Cardiac muscle cell (in vitro differentiated cells and primary cell): ENCODE measurements around the gene NRP1. TPM values are rescaled to one million over a fixed set of nuclear protein-coding genes. Genes with fewer than 3 reads are reported as not detected.
"Not testable (repeated sequence)": the region's sequence is repeated elsewhere in the genome, so short reads cannot be mapped to it uniquely, and the experiment has no call there.

Source experiments
- DNase-seq, 2 donors: peaks; one replicate each; pipeline versions ENCODE4 v3.0.0 to v3.0.0-alpha.2; 2010 to 2017; ENCODE audit warnings: low read depth in 1 of 2, low spot score in 1 of 2
- H3K27ac ChIP-seq: fragments of 200-600 bp; sonication (generic); 2 replicates; pipeline ENCODE4 v1.5.1; 2016
- H3K27me3 ChIP-seq: fragments of 200-600 bp; sonication (generic); 2 replicates; pipeline ENCODE4 v1.6.0; 2016; ENCODE audit warnings: control low read depth
- H3K36me3 ChIP-seq: fragments of 200-600 bp; sonication (generic); 2 replicates; pipeline ENCODE4 v1.5.1; 2016; ENCODE audit warnings: control low read depth
- H3K4me1 ChIP-seq: fragments of 200-600 bp; sonication (generic); 2 replicates; pipeline ENCODE4 v1.8.1; 2017; ENCODE audit warnings: low read depth, mild to moderate bottlenecking, mixed run types
- H3K4me3 ChIP-seq: fragments of 200-600 bp; sonication (generic); 2 replicates; pipeline ENCODE4 v1.5.1; 2016; ENCODE audit warnings: mild to moderate bottlenecking
- H3K9me3 ChIP-seq: fragments of 200-600 bp; sonication (generic); 2 replicates; pipeline ENCODE4 v1.5.1; 2017; ENCODE audit warnings: low read depth, mild to moderate bottlenecking, control low read depth
- polyA plus RNA-seq: library from polyadenylated mRNA; unstranded; fragments of >200 nt; fragmentation: Nextera tagmentation; extraction: Ambion mirVana; gene quantifications from 2 replicates; pipeline ENCODE4 v1.2.1, GENCODE V29; 2016
- total RNA-seq: library from RNA; depleted of rRNA; stranded (reverse); fragments of >200 nt; gene quantifications from 2 replicates; pipeline ENCODE4 v1.2.3, GENCODE V29; 2016
- TF ChIP-seq, protein P1 (sequence below): IDR thresholded peaks from 2 replicates; pipeline ENCODE4 v1.5.1; 2012; ENCODE audit warnings: low read depth, mild to moderate bottlenecking, low read length

The NRP1 gene
- total and polyA plus RNA-seq, 2 experiments from 2014 or later = 145 to 327 TPM

DNA sequence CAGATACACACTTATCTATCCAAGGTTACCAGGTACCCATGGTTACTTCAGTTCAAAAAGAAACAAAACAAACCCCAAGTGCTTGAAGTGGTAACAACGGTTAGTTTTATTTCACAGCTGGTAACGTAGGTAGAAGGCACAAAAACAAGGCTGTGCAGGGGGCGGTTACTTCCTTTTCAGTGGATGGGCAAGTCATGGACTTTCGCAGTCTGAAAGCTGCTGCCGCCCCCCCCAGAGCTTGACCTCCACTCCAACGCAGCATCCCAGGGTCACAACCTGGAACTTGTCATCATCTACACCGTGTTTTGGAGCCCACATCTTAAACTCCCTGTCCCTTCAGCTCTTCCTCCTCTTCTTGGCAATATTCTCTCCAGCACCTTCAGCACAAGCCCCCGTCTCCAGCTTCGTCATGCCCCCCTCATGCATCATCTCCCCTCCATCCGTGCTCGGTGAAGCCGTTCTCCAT is 195.3 kb downstream of the NRP1 start:
- TF ChIP-seq, protein P1, sequence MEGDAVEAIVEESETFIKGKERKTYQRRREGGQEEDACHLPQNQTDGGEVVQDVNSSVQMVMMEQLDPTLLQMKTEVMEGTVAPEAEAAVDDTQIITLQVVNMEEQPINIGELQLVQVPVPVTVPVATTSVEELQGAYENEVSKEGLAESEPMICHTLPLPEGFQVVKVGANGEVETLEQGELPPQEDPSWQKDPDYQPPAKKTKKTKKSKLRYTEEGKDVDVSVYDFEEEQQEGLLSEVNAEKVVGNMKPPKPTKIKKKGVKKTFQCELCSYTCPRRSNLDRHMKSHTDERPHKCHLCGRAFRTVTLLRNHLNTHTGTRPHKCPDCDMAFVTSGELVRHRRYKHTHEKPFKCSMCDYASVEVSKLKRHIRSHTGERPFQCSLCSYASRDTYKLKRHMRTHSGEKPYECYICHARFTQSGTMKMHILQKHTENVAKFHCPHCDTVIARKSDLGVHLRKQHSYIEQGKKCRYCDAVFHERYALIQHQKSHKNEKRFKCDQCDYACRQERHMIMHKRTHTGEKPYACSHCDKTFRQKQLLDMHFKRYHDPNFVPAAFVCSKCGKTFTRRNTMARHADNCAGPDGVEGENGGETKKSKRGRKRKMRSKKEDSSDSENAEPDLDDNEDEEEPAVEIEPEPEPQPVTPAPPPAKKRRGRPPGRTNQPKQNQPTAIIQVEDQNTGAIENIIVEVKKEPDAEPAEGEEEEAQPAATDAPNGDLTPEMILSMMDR = no peak

DNA sequence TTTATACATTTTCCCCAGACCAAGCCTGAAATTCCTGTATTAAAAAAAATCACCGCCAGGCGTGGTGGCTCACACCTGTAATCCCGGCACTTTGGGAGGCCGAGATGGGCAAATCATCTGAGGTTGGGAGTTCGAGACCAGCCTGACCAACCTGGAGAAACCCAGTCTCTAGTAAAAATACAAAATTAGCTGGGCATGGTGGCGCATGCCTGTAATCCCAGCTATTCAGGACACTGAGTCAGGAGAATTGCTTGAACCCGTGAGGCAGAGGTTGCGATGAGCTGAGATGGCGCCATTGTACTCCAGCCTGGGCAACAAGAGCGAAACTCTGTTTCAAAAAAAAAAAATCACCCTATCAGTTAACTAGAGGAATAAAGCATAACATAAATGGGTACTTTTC is 195.8 kb downstream of the NRP1 start:
- H3K27ac ChIP-seq, H3K9me3 ChIP-seq, DNase-seq, H3K27me3 ChIP-seq, H3K4me1 ChIP-seq, H3K4me3 ChIP-seq, H3K36me3 ChIP-seq: not testable (repeated sequence)

More for the DNA sequence above, 195.3 kb downstream of the NRP1 start:
- no peak for DNase-seq
- Histone ChIP-seq H3K4me1 (no peaks in the 10 kb centered on the region), H3K4me3 (no peak overlapping the region), H3K36me3 (no peaks in the 10 kb centered on the region), H3K9me3 (no peaks in the 10 kb centered on the region), H3K27me3 (no peaks in the 10 kb centered on the region), H3K27ac (no peak overlapping the region)

DNA sequence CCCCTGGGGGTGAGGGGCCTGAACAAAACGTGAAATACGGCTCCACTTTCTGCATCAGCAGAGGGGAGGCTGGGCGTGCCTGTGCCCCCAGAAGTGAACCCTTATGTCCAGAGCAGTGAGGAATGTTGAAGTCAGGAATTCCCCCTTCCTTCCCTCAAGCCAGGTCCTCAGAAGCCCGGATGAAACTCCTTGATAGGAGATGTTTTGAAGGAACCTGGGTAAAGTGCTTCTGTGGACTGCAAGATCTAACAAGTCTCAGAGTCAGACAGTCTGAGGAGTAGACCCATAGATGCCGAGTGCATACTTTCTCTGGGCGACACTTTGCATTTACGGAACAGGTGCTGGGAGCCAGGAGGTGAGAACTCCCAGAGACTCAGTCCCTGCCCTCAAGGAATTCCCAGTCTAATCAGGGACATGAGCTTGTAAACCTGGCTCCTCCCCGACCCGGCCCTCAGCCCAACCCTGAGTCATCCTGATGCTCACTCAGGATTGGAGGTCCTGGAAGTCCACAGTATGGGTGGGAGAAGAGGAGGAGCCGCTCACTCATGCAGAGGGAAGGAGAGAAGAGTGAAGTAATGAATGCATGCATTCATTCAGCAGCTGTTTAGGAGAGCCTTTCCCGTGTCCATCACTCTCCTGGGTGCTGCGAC is 197.0 kb downstream of the NRP1 start:
- Histone ChIP-seq H3K4me1 (no peaks in the 10 kb centered on the region), H3K36me3 (no peaks in the 10 kb centered on the region), H3K27ac (no peak overlapping the region), H3K9me3 (no peaks in the 10 kb centered on the region), H3K27me3 (no peaks in the 10 kb centered on the region), H3K4me3 (no peak overlapping the region)
- no peak for DNase-seq
- TF ChIP-seq, protein P1 = no peak

DNA sequence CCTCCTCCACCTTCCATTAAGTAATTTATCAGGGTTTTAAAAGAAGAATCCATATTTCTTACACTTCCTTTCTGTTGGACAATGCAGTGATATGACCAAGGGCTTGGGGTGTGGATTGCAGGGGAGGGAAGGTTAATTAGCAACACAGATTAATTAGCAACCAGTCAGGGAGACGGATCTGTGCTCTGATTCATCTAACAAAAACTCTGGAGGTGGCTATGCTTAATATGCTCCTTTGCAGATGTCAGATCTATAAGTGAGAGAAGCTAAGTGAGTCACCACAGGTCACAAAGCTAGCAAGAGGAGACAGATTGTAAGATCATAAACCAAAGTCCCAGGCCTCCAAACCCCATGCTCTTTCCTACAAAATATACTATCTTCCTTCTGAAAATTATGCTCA is 197.7 kb downstream of the NRP1 start:
- no peaks in the 10 kb centered on the region for H3K4me1 ChIP-seq
- H3K27ac ChIP-seq = no peak overlapping the region
- H3K36me3 ChIP-seq = no peaks in the 10 kb centered on the region
- DNase-seq = no peak
- H3K27me3 ChIP-seq = no peaks in the 10 kb centered on the region
- H3K9me3 ChIP-seq = no peaks in the 10 kb centered on the region
- TF ChIP-seq, protein P1 = no peak
- H3K4me3 ChIP-seq = no peak overlapping the region

DNA sequence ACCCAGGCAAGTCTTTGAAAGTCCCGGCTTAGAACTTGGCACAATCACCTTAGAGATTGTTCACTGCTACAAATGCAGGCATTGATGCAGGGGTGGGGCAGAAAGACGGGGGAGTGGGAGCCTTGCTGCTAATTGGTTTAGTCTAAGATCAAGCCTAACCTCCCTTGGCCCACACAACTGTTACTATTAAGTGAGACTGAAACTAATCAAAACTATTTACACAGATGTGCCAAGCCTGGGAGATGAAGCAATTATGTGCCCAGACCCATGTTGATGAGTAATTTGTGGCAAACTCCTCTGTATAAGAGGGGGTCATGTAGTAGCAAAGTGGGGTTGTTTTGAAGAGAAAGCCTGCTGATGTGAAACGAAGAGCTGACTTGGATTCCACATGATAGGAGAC is 198.2 kb downstream of the NRP1 start:
- Histone ChIP-seq H3K36me3 (no peaks in the 10 kb centered on the region), H3K4me1 (no peaks in the 10 kb centered on the region), H3K27ac (no peak overlapping the region), H3K4me3 (no peak overlapping the region), H3K27me3 (no peaks in the 10 kb centered on the region), H3K9me3 (no peaks in the 10 kb centered on the region)
- DNase-seq = peak in 1 of 2 donors; percentile 57
- TF ChIP-seq, protein P1 = no peak

DNA sequence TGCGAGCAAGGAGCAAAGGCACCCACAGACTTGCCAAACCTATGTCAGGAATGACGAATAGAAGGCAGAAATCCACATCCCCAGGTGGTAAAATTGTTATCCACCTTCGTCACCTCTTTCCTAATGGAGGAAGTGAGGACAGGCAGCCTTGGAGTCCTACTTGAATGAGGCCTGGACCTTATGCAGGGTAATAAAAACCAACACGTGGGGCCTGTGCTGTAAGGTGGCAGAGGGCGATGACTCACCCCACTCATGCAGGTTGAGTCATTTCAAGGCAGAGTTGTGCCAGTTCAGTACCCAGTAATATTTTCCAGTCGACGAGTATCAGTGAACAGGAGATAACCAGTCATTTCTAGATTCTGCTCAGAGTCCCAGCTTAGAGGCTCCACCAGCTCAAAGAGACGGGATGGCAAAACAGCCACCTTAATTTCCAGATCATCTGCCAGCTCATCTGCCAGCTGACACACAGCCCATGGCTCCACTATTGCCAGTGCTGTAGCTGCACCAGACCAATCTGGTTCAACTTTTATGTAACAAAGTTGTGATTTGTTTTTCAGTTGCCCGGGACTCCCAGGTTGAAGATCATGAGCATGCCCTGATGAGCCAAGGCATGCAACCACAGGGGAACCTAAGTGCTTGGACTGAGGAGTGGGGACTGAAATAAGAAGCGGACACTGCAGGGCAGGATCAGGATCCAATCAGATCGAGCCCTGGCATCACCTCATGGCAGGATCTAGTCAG is 200.3 kb downstream of the NRP1 start:
- H3K4me1 ChIP-seq = no peaks in the 10 kb centered on the region
- H3K27ac ChIP-seq = no peak overlapping the region
- H3K36me3 ChIP-seq = no peaks in the 10 kb centered on the region
- no peaks in the 10 kb centered on the region for H3K27me3 ChIP-seq
- DNase-seq = peak in 1 of 2 donors; percentile 81
- TF ChIP-seq, protein P1 = no peak
- H3K4me3 ChIP-seq = no peak overlapping the region
- no peaks in the 10 kb centered on the region for H3K9me3 ChIP-seq
